ENCODE measurements around the gene KRABD2.
"Not testable (repeated sequence)": the region's sequence is repeated elsewhere in the genome, so short reads cannot be mapped to it uniquely, and the experiment has no call there.

KRABD2 gene

DNA sequence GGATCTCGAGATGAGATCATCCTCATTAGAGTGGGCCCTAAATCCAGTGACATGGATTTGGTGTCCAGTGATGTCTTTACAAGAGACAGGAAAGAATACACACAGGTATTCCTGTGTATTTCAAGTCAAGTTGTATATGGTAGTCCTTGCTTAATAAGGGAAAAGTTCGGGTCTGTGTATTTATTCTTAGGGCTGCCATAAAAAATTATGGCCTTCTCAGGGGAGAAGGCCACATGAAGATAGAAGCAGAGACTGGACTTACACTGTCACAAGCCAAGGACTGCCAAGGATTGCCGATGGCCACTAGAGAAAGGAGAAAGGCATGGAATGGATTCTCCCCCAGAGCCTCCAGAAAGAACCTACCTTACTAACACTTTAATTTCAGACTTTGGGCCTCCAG, 8.3 kb downstream of the KRABD2 start:
- in situ Hi-C loops (cut with HindIII; ENCODE audit: low sequenced_read_pairs) = no loop called here

GRCh38 chr17:8366231-8366630, 10.3 kb downstream of the KRABD2 start:
- in situ Hi-C loops (cut with HindIII; ENCODE audit: low sequenced_read_pairs) = no loop called here
- no peak for DNase-seq (ENCODE audit: low spot score)

More for the DNA sequence above, 8.3 kb downstream of the KRABD2 start:
- no peak for DNase-seq (ENCODE audit: low spot score)

GRCh38 chr17:8365143-8365542, 11.4 kb downstream of the KRABD2 start:
- no peak for DNase-seq (ENCODE audit: low spot score)
- in situ Hi-C loops (cut with HindIII; ENCODE audit: low sequenced_read_pairs) = no loop called here

DNA sequence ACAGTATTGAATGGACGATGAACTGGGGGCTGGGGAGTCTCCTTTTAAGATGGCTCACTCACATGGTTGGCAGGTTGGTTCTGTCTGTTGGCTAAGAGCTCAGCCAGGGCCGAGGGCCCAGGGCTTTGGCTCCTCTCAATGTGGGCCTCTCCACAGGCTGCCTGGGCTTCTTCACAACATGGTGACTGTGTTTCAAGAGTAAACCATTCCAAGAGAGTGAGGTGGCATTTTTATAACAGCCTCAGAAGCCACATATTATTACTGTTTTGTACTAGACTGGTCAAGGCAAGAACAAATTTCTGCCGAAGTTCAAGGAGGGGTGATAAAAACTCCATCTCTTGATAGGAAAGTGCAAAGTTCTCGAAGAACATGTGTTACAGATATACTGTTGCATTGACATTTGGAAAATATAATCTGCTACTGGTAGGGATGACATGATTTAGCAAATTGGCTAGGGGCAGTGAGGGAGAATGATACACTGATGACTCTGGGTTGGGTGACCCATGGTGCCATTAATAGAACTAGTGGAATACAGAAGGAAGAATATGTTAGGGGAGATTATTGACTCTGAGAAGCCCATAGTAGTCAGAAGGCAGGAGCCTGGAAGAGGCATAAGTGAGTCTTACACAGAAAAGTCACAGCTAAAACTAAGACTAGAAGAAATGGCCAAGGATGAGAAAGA, 13.7 kb downstream of the KRABD2 start:
- in situ Hi-C loops (cut with HindIII; ENCODE audit: low sequenced_read_pairs) = no loop called here
- DNase-seq (ENCODE audit: low spot score) = no peak

GRCh38 chr17:8360751-8361150, 15.8 kb downstream of the KRABD2 start:
- no peak for DNase-seq (ENCODE audit: low spot score)

DNA sequence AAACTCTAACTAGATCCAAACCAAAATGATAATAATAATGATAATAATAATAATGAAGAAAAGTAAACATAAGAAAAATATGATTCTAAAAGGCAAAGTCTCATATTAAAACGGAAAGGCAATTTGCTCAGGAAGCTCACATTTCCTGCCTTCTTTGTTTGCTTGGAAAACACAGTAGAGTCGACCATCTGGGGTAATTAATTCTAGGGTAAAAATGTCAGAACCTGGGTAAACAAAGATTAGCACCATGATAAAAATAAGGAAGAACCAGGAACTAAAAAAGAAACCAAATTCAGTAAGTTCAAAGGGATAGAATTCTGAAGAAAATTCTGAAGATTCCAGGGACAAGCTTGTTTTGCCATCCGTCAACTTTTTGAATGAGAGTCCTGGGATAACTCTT, 16.2 kb downstream of the KRABD2 start:
- no peak for DNase-seq (ENCODE audit: low spot score)
- in situ Hi-C loops (cut with HindIII; ENCODE audit: low sequenced_read_pairs) = no loop called here

More at GRCh38 chr17:8360751-8361150, 15.8 kb downstream of the KRABD2 start:
- in situ Hi-C loops (cut with HindIII; ENCODE audit: low sequenced_read_pairs) = no loop called here

GRCh38 chr17:8359769-8360168, 16.7 kb downstream of the KRABD2 start:
- DNase-seq (ENCODE audit: low spot score) = no peak

GRCh38 chr17:8357910-8358309, 18.6 kb downstream of the KRABD2 start:
- DNase-seq (ENCODE audit: low spot score) = no peak
- in situ Hi-C loops (cut with HindIII; ENCODE audit: low sequenced_read_pairs) = no loop called here

More at GRCh38 chr17:8359769-8360168, 16.7 kb downstream of the KRABD2 start:
- in situ Hi-C loops (cut with HindIII; ENCODE audit: low sequenced_read_pairs) = no loop called here

GRCh38 chr17:8354236-8354635, 22.3 kb downstream of the KRABD2 start:
- in situ Hi-C loops (cut with HindIII; ENCODE audit: low sequenced_read_pairs) = no loop called here
- DNase-seq (ENCODE audit: low spot score) = no peak

- in situ Hi-C loops (cut with HindIII; ENCODE audit: low sequenced_read_pairs) = no loop called here
- DNase-seq (ENCODE audit: low spot score) = no peak
These were observed 22.8 kb downstream of the KRABD2 start for GRCh38 chr17:8353736-8354135.

- in situ Hi-C loops (cut with HindIII; ENCODE audit: low sequenced_read_pairs) = no loop called here
These were observed 26.2 kb downstream of the KRABD2 start for GRCh38 chr17:8350339-8350738.

GRCh38 chr17:8347001-8347400, 29.5 kb downstream of the KRABD2 start:
- DNase-seq (ENCODE audit: low spot score); in situ Hi-C loops (cut with HindIII; ENCODE audit: low sequenced_read_pairs): not testable (repeated sequence)

More at GRCh38 chr17:8350339-8350738, 26.2 kb downstream of the KRABD2 start:
- DNase-seq (ENCODE audit: low spot score) = no peak

DNA sequence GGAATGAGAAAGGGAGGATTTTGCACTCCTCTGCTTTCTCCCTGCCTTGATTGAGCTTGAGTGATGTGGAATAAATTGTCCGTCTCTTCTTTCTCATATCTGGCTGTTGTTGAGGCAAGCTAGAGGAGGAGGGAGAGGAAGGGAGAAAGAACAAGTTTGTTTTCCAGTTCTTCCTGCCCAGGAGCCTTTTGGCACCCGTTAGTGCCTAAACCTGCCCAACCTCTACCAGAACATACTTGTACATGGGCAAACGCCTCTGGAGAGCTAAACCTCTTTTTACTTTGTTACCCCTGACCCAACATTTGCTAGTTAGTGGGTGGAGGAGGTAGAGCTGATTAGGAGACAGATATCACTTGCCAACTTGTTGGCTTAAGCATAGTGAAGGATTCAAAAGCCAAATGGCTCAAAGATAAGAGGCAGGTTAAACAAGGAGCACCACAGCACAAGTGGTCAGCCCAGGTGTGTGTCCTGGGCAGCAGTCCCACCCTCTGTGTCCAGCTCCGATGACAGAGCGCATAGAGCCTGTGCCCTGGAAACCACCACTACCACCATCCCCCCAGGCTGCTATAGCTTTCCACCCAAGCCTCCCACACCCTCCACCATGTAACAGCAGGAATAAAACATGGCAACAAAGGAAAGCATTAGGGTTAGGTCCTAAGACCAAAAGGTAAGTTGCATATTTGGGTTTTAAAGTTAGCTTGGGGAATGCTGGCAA, 30.4 kb downstream of the KRABD2 start:
- in situ Hi-C loops (cut with HindIII; ENCODE audit: low sequenced_read_pairs) = no loop called here
- no peak for DNase-seq (ENCODE audit: low spot score)

DNA sequence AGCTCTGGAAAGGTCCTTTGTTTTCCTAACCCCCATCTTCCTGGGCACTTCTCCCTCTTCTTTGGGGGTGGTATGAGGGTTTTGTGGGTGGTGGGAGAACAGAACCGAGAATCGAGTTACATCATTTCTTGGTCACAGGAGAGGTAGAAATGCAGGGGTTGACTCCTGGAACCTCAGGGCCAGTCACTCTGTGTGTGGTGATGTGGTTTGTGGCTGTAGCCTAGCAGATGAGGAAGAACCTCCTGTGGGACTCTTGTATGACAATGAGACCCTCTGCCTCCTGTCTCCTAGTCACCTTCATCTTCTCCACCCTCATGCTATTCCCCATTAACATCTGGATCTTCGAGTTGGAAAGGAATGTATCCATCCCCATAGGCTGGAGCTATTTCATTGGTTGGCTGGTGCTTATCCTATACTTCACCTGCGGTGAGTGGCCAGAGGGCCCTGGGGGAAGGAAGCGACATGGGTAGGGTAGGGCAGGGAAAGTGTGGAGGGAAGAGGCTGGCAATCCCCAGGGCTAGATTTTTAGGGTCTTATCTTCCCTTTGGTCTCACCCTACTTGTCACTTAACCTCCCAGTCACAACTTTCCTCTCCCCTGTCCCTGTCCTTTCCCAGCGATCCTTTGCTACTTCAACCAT, 31.3 kb downstream of the KRABD2 start:
- no peak for DNase-seq (ENCODE audit: low spot score)
- in situ Hi-C loops (cut with HindIII; ENCODE audit: low sequenced_read_pairs) = no loop called here

GRCh38 chr17:8341456-8341855, 35.0 kb downstream of the KRABD2 start:
- DNase-seq (ENCODE audit: low spot score) = no peak
- in situ Hi-C loops (cut with HindIII; ENCODE audit: low sequenced_read_pairs) = no loop called here

- in situ Hi-C loops (cut with HindIII; ENCODE audit: low sequenced_read_pairs) = no loop called here
- DNase-seq (ENCODE audit: low spot score) = no peak
These were observed 37.0 kb downstream of the KRABD2 start, which contains the start of gene ODF4 for GRCh38 chr17:8339540-8339939. TSS of gene ODF4 (plus strand) at chr17:8339840. CDS start at chr17:8340052, 212 bp downstream.

DNA sequence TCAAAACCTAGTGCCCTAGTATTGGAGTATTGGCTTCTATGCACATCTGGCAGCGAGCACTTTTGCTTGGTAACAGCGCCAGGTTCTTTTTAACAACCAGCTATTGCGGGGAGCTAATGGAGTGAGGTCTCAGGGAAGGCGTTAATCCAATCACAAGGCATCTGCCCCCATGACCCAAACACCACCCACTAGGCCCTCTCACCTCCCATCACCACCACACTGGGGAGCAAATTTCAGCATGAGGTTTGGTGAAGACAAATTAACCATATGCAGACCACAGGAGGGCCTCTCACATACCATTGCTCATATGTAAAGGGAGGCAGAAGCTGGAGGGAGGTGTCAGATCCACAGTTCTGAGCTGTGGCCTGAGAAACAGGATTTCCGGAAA, 37.8 kb downstream of the KRABD2 start:
- in situ Hi-C loops (cut with HindIII; ENCODE audit: low sequenced_read_pairs) = no loop called here
- DNase-seq (ENCODE audit: low spot score) = no peak

DNA sequence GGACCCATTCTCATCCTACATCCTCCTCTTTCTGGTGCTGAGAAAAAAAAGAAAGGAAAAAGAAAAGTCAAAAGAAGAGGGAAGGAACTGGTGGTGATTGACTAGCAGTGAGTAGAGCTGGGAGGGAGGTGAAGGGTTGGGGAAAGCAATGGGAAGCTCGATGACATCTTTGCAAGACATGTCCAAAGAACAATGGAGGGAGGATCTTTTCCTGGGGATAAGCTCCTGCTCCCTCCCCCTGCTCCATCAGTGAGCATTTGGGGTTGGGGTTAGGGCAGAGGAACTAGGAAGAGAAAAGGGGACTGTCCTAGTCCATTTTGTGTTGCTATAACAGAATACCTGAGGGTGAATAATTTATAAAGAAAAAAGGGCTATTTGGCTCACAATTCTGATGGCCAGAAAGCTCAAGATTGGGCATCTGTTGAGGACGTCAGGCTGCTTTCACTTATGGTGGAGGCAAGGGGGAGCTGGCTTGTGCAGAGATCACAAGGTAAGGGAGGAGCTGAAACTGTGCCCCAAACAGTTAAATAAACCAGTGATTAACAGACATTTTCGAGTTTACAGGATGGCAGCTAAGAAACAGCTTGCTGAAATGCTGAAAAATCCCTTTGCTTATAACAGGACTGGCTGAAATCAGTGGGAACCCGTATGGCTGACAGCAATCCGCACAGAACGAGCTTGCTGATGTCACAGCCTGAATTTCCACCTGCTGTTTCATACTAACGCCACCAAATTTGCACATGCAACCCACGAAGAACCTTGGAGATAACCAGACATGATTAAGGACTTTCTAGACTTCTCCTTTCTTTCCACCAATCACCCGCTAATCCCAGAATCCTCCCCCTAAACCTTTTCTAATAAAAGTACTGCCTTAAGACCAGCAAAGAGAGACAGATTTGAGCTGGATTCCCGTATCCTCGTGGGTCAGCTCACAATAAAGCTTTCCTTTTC, 38.4 kb downstream of the KRABD2 start:
- in situ Hi-C loops (cut with HindIII; ENCODE audit: low sequenced_read_pairs) = no loop called here
- DNase-seq (ENCODE audit: low spot score) = peak; percentile 48

DNA sequence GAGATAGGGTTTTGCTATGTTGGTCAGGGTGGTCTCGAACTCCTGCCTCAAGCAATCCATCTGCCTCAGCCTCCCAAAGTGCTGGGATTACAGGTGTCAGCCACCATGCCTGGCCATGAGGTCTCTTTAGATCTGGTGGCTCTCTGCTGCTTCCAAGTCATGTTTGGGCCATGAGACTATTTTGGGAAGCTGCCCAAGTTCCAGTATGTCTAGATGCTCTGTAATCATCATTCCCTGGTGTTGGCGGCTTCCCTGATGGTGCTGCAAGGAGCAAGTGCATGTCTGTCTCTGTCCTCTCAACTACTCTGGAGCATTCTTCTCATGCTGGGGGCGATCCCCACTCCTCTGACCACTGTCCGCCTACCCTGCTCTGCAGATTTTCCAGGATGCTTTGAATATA, 43.2 kb downstream of the KRABD2 start:
- in situ Hi-C loops (cut with HindIII; ENCODE audit: low sequenced_read_pairs) = no loop called here
- no peak for DNase-seq (ENCODE audit: low spot score)

Data from G401 (cell line).